SK-N-SH treated with all-trans-retinoic acid at 6 μM for 48 hours (cell line): ENCODE results near the gene GNAZ.

Source experiments
- ATAC-seq: fragments of 200-7000 bp; cut with Tn5 transposase; 3 replicates; pipeline ENCODE4 v1.9.1; 2020; ENCODE audit warnings: mild to moderate bottlenecking, moderate library complexity
- BACH2 ChIP-seq: fragments of 250-450 bp; sonication (Bioruptor Pico); IDR thresholded peaks from 2 replicates; pipeline ENCODE4 v1.9.0; 2021; ENCODE audit warnings: mild to moderate bottlenecking, borderline replicate concordance
- CREB5 ChIP-seq: fragments of 250-450 bp; sonication (Bioruptor Pico); IDR thresholded peaks from 2 replicates; pipeline ENCODE4 v1.5.1; 2020; ENCODE audit warnings: low read depth, mild to moderate bottlenecking, moderate library complexity
- CSDC2 ChIP-seq: fragments of 250-450 bp; sonication (Bioruptor Pico); IDR thresholded peaks from 2 replicates; pipeline ENCODE4 v1.5.0; 2020; ENCODE audit warnings: mild to moderate bottlenecking, moderate library complexity
- CSRNP3 ChIP-seq: fragments of 250-450 bp; sonication (Bioruptor Pico); IDR thresholded peaks from 2 replicates; pipeline ENCODE4 v1.5.1; 2021; ENCODE audit warnings: mild to moderate bottlenecking, moderate library complexity
- ESRRG ChIP-seq: fragments of 250-450 bp; sonication (Bioruptor Pico); IDR thresholded peaks from 2 replicates; pipeline ENCODE4 v1.6.1; 2021; ENCODE audit warnings: mild to moderate bottlenecking
- GLIS3 ChIP-seq: fragments of 250-450 bp; sonication (Bioruptor Pico); IDR thresholded peaks from 2 replicates; pipeline ENCODE4 v1.5.0; 2020; ENCODE audit warnings: mild to moderate bottlenecking, moderate library complexity
- ISL1 ChIP-seq: fragments of 250-450 bp; sonication (Bioruptor Pico); IDR thresholded peaks from 2 replicates; pipeline ENCODE4 v2.1.2; 2022; ENCODE audit warnings: mild to moderate bottlenecking, moderate library complexity
- OSR1 ChIP-seq: fragments of 250-450 bp; sonication (Bioruptor Pico); IDR thresholded peaks from 2 replicates; pipeline ENCODE4 v1.8.0; 2022; ENCODE audit warnings: moderate library complexity, mild to moderate bottlenecking, inconsistent platforms
- POU6F1 ChIP-seq: fragments of 250-450 bp; sonication (Bioruptor Pico); IDR thresholded peaks from 2 replicates; pipeline ENCODE4 v1.8.0; 2021; ENCODE audit warnings: low read depth, mild to moderate bottlenecking, moderate library complexity, borderline replicate concordance
- PPARA ChIP-seq: fragments of 250-450 bp; sonication (Bioruptor Pico); IDR thresholded peaks from 2 replicates; pipeline ENCODE4 v1.5.0; 2020; ENCODE audit warnings: mild to moderate bottlenecking, borderline replicate concordance
- RARB ChIP-seq: fragments of 250-450 bp; sonication (Bioruptor Pico); IDR thresholded peaks from 2 replicates; pipeline ENCODE4 v1.8.0; 2021; ENCODE audit warnings: mild to moderate bottlenecking, moderate library complexity
- SNAI2 ChIP-seq: fragments of 250-450 bp; sonication (Bioruptor Pico); IDR thresholded peaks from 2 replicates; pipeline ENCODE4 v1.5.0; 2020; ENCODE audit warnings: mild to moderate bottlenecking, moderate library complexity
- TCF4 ChIP-seq: fragments of 250-450 bp; sonication (Bioruptor Pico); IDR thresholded peaks from 2 replicates; pipeline ENCODE4 v1.8.0; 2021; ENCODE audit warnings: mild to moderate bottlenecking, moderate library complexity, borderline replicate concordance
- TOX ChIP-seq: fragments of 250-450 bp; sonication (Bioruptor Pico); IDR thresholded peaks from 2 replicates; pipeline ENCODE4 v1.8.0; 2021; ENCODE audit warnings: mild to moderate bottlenecking, moderate library complexity, borderline replicate concordance
- TSHZ2 ChIP-seq: fragments of 250-450 bp; sonication (Bioruptor Pico); IDR thresholded peaks from 2 replicates; pipeline ENCODE4 v1.5.0; 2020; ENCODE audit warnings: mild to moderate bottlenecking, moderate library complexity
- ZC3H10 ChIP-seq: fragments of 250-450 bp; sonication (Bioruptor Pico); IDR thresholded peaks from 2 replicates; pipeline ENCODE4 v1.5.1; 2021; ENCODE audit warnings: mild to moderate bottlenecking, moderate library complexity
- ZFP3 ChIP-seq: fragments of 250-450 bp; sonication (Bioruptor Pico); IDR thresholded peaks from 2 replicates; pipeline ENCODE4 v1.5.0; 2020; ENCODE audit warnings: mild to moderate bottlenecking, moderate library complexity
- ZFP30 ChIP-seq: fragments of 450-650 bp; formaldehyde crosslinking; IDR thresholded peaks from 2 replicates; pipeline ENCODE4 v1.5.0; 2022; ENCODE audit warnings: mild to moderate bottlenecking, moderate library complexity
- ZNF565 ChIP-seq: fragments of 450-650 bp; formaldehyde crosslinking; conservative IDR thresholded peaks from 2 replicates; pipeline ENCODE4 v1.5.0; 2020; ENCODE audit warnings: low read depth, mild to moderate bottlenecking, moderate library complexity
- ZNF70 ChIP-seq: fragments of 450-650 bp; formaldehyde crosslinking; IDR thresholded peaks from 2 replicates; pipeline ENCODE4 v1.5.0; 2020; ENCODE audit warnings: mild to moderate bottlenecking, moderate library complexity
- ZNF8 ChIP-seq: fragments of 450-650 bp; formaldehyde crosslinking; IDR thresholded peaks from 2 replicates; pipeline ENCODE4 v1.5.0; 2020; ENCODE audit warnings: mild to moderate bottlenecking, moderate library complexity

GNAZ gene

GRCh38 chr22:23059284-23059948, 10.9 kb upstream of the GNAZ start:
- ATAC-seq: no peak
- no peak for TF ChIP-seq ESRRG
- no peak for TF ChIP-seq BACH2 (CRISPR knock-in tag)
- TF ChIP-seq CSDC2 (CRISPR knock-in tag): no peak
- TF ChIP-seq GLIS3 (CRISPR knock-in tag): no peak
- no peak for TF ChIP-seq SNAI2 (CRISPR knock-in tag)
- TF ChIP-seq CSRNP3: no peak

- TF ChIP-seq TOX (CRISPR knock-in tag) (no peak), POU6F1 (no peak), ZNF8 (CRISPR knock-in tag) (no peak), ZFP3 (CRISPR knock-in tag) (no peak), CREB5 (no peak), GLIS3 (CRISPR knock-in tag) (no peak), TSHZ2 (CRISPR knock-in tag) (no peak), PPARA (CRISPR knock-in tag) (no peak), ZC3H10 (CRISPR knock-in tag) (no peak), BACH2 (CRISPR knock-in tag) (no peak), ISL1 (CRISPR knock-in tag) (no peak), SNAI2 (CRISPR knock-in tag) (no peak), ZFP30 (CRISPR knock-in tag) (no peak), ESRRG (no peak), ZNF70 (CRISPR knock-in tag) (no peak), ZNF565 (no peak), TCF4 (no peak), OSR1 (CRISPR knock-in tag) (no peak), RARB (CRISPR knock-in tag) (no peak)
- ATAC-seq: no peak
These were observed 9.5 kb upstream of the GNAZ start for GRCh38 chr22:23060612-23061400.

- ATAC-seq: no peak
- TF ChIP-seq ZC3H10 (CRISPR knock-in tag) (no peak), BACH2 (CRISPR knock-in tag) (no peak), CREB5 (no peak), TCF4 (no peak), PPARA (CRISPR knock-in tag) (no peak), TSHZ2 (CRISPR knock-in tag) (no peak), CSRNP3 (no peak), SNAI2 (CRISPR knock-in tag) (no peak), TOX (CRISPR knock-in tag) (no peak), ZFP30 (CRISPR knock-in tag) (no peak)
These were observed 8.6 kb upstream of the GNAZ start for GRCh38 chr22:23061471-23062280.
